ENCODE measurements around the gene ATP8B4. TPM values are rescaled to one million over a fixed set of nuclear protein-coding genes. Genes with fewer than 3 reads are reported as not detected.

The ATP8B4 gene
- total RNA-seq, 1 experiment from 2014 or later = not detected

DNA sequence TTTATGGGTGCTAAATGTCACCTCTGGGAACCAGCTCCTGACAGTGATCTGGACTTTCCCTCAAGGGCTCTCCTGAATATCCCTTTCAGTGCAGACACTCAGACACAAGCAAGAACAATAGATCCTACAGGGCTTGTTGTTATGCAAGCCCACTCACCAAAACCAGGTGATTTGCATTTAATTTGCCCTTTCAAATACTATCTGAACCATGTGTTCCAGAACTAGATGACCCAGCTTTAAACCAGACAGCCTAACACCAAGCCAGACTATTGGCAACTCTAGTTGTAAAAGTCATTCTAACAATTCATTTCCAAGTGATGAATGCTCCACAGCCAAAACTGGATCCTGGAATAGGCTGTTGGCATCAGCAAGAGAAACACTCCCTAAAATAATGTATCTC is 5.6 kb upstream of the ATP8B4 start:
- Histone ChIP-seq H4K20me1 (ENCODE audit: low read length) (no peaks in the 10 kb centered on the region), H3K27me3 (ENCODE audit: low read length) (no peaks in the 10 kb centered on the region), H3K9me2 (replicated peaks; ENCODE audit: low read length) (no peaks in the 10 kb centered on the region), H3K4me1 (ENCODE audit: insufficient read depth, low read length) (no peaks in the 10 kb centered on the region), H3F3A (ENCODE audit: low read length, unreplicated experiment) (no peaks in the 10 kb centered on the region), H3K79me2 (ENCODE audit: low read length) (no peaks in the 10 kb centered on the region), H3K9ac (ENCODE audit: low read length) (no peak overlapping the region), H3K9me3 (ENCODE audit: low read length) (no peaks in the 10 kb centered on the region), H3K27ac (ENCODE audit: low read length) (no peak overlapping the region), H2AFZ (ENCODE audit: low read length) (no peak overlapping the region), H3K4me2 (ENCODE audit: low read length) (no peak overlapping the region), H3K36me3 (ENCODE audit: low read depth, low read length) (no peaks in the 10 kb centered on the region), H3K4me3 (ENCODE audit: low read length) (no peak overlapping the region)
- POLR2A ChIA-PET (ENCODE audit: unreplicated experiment) = no interaction called here
- no TSS peak for BruUV-seq (replicated peaks)
- TF ChIP-seq EZH2phosphoT487 (IDR thresholded peaks at IDR 0.05; ENCODE audit: borderline replicate concordance, low read length) (no peak), EZH2 (IDR thresholded peaks at IDR 0.05; ENCODE audit: low read length, unreplicated experiment) (no peak)
- TF ChIP-seq, protein P1, sequence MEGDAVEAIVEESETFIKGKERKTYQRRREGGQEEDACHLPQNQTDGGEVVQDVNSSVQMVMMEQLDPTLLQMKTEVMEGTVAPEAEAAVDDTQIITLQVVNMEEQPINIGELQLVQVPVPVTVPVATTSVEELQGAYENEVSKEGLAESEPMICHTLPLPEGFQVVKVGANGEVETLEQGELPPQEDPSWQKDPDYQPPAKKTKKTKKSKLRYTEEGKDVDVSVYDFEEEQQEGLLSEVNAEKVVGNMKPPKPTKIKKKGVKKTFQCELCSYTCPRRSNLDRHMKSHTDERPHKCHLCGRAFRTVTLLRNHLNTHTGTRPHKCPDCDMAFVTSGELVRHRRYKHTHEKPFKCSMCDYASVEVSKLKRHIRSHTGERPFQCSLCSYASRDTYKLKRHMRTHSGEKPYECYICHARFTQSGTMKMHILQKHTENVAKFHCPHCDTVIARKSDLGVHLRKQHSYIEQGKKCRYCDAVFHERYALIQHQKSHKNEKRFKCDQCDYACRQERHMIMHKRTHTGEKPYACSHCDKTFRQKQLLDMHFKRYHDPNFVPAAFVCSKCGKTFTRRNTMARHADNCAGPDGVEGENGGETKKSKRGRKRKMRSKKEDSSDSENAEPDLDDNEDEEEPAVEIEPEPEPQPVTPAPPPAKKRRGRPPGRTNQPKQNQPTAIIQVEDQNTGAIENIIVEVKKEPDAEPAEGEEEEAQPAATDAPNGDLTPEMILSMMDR (conservative IDR thresholded peaks at IDR 0.05; ENCODE audit: low read depth, low read length) = no peak
- ATAC-seq = no peak
- CTCF ChIA-PET = no interaction called here
- no peak for DNase-seq
- intact Hi-C loops (cut with micrococcal nuclease) = no loop called here

DNA sequence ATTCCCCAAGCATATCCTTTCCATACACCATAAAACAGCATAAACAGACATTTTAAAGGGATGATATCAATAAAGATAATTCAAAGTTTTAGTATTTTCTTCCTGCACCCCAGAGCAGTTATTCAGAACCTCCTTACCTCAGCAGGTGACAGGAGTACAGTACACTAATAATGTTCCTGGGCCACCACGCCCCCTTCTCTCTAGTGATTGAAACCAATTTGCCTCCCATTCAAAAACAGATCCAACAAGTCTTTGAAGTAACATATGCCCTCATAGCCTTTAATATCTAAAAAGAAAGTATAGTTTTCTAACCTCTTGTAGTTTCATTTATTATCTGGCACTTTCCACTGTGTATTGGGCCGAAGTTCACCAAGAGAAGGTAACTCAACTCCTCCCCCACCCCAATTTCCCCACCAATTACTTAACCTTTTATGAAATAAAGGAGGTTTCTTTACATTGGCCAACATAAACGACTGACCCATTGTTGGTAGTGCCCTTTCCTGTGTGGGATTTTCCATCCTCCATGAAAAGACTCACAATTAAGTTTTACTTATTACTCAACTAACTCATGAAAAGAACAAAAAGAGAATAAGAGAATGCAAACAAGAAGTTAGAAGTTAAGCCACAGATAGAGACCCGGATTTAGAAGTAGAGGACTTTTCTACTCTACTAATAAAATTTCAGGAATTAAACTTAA is 5.0 kb upstream of the ATP8B4 start:
- POLR2A ChIA-PET (ENCODE audit: unreplicated experiment) = no interaction called here
- no peak overlapping the region for H3K4me2 ChIP-seq (ENCODE audit: low read length)
- H4K20me1 ChIP-seq (ENCODE audit: low read length) = no peaks in the 10 kb centered on the region
- no peaks in the 10 kb centered on the region for H3K9me3 ChIP-seq (ENCODE audit: low read length)
- CTCF ChIA-PET = no interaction called here
- DNase-seq = no peak
- intact Hi-C loops (cut with micrococcal nuclease) = no loop called here
- H3K4me1 ChIP-seq (ENCODE audit: insufficient read depth, low read length) = no peaks in the 10 kb centered on the region
- H3K27me3 ChIP-seq (ENCODE audit: low read length) = no peaks in the 10 kb centered on the region
- TF ChIP-seq EZH2 (IDR thresholded peaks at IDR 0.05; ENCODE audit: low read length, unreplicated experiment) (no peak), EZH2phosphoT487 (IDR thresholded peaks at IDR 0.05; ENCODE audit: borderline replicate concordance, low read length) (no peak)
- TF ChIP-seq, protein P1 (conservative IDR thresholded peaks at IDR 0.05; ENCODE audit: low read depth, low read length) = no peak
- H3K9ac ChIP-seq (ENCODE audit: low read length) = no peak overlapping the region
- H2AFZ ChIP-seq (ENCODE audit: low read length) = no peak overlapping the region
- no peaks in the 10 kb centered on the region for H3K9me2 ChIP-seq (replicated peaks; ENCODE audit: low read length)
- no peaks in the 10 kb centered on the region for H3F3A ChIP-seq (ENCODE audit: low read length, unreplicated experiment)
- H3K27ac ChIP-seq (ENCODE audit: low read length) = no peak overlapping the region
- no peaks in the 10 kb centered on the region for H3K79me2 ChIP-seq (ENCODE audit: low read length)
- no peak overlapping the region for H3K4me3 ChIP-seq (ENCODE audit: low read length)
- no peaks in the 10 kb centered on the region for H3K36me3 ChIP-seq (ENCODE audit: low read depth, low read length)
- ATAC-seq = no peak
- BruUV-seq (replicated peaks) = no TSS peak

DNA sequence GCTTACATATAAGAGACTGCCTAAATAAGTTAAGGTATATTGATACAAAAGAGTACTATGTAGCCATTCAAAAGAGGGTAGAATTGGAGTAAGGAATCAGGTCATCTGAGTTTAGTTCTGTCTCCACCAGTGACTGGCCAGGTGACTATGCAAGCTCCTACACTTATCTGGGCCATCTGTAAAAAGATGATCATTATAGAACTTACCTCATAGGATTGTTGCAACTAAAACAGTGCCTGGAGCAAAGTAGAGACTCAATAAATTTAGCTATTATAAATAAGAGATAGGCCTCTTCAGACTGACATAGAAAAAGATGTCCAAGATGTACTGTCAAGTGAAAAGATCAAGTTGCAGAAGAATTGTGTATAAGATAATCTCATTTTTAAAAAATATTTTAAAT is 1.7 kb upstream of the ATP8B4 start:
- no peaks in the 10 kb centered on the region for H3K27me3 ChIP-seq (ENCODE audit: low read length)
- H2AFZ ChIP-seq (ENCODE audit: low read length) = no peak overlapping the region
- no peak for DNase-seq
- H3K4me3 ChIP-seq (ENCODE audit: low read length) = no peak overlapping the region
- H3F3A ChIP-seq (ENCODE audit: low read length, unreplicated experiment) = no peaks in the 10 kb centered on the region
- H3K9ac ChIP-seq (ENCODE audit: low read length) = no peak overlapping the region
- intact Hi-C loops (cut with micrococcal nuclease) = no loop called here
- ChIA-PET POLR2A (ENCODE audit: unreplicated experiment) (no interaction called here), CTCF (no interaction called here)
- no peaks in the 10 kb centered on the region for H3K9me2 ChIP-seq (replicated peaks; ENCODE audit: low read length)
- no peak for ATAC-seq
- H3K4me2 ChIP-seq (ENCODE audit: low read length) = no peak overlapping the region
- H3K9me3 ChIP-seq (ENCODE audit: low read length) = no peaks in the 10 kb centered on the region
- H4K20me1 ChIP-seq (ENCODE audit: low read length) = no peaks in the 10 kb centered on the region
- no peak overlapping the region for H3K27ac ChIP-seq (ENCODE audit: low read length)
- H3K4me1 ChIP-seq (ENCODE audit: insufficient read depth, low read length) = no peaks in the 10 kb centered on the region
- no peaks in the 10 kb centered on the region for H3K36me3 ChIP-seq (ENCODE audit: low read depth, low read length)
- no peaks in the 10 kb centered on the region for H3K79me2 ChIP-seq (ENCODE audit: low read length)
- no TSS peak for BruUV-seq (replicated peaks)
- TF ChIP-seq EZH2phosphoT487 (IDR thresholded peaks at IDR 0.05; ENCODE audit: borderline replicate concordance, low read length) = no peak
- TF ChIP-seq, protein P1 (conservative IDR thresholded peaks at IDR 0.05; ENCODE audit: low read depth, low read length) = no peak
- no peak for TF ChIP-seq EZH2 (IDR thresholded peaks at IDR 0.05; ENCODE audit: low read length, unreplicated experiment)

Measured in PC-3 (cell line).